Measurements from ENCODE around the gene JCAD.

GRCh38 chr10:30103595-30104320, 44.4 kb upstream of the JCAD start:
- TF ChIP-seq POLR2A (IDR thresholded peaks at IDR 0.05), result no peak
- TF ChIP-seq, protein P1, sequence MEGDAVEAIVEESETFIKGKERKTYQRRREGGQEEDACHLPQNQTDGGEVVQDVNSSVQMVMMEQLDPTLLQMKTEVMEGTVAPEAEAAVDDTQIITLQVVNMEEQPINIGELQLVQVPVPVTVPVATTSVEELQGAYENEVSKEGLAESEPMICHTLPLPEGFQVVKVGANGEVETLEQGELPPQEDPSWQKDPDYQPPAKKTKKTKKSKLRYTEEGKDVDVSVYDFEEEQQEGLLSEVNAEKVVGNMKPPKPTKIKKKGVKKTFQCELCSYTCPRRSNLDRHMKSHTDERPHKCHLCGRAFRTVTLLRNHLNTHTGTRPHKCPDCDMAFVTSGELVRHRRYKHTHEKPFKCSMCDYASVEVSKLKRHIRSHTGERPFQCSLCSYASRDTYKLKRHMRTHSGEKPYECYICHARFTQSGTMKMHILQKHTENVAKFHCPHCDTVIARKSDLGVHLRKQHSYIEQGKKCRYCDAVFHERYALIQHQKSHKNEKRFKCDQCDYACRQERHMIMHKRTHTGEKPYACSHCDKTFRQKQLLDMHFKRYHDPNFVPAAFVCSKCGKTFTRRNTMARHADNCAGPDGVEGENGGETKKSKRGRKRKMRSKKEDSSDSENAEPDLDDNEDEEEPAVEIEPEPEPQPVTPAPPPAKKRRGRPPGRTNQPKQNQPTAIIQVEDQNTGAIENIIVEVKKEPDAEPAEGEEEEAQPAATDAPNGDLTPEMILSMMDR (IDR thresholded peaks at IDR 0.05), result no peak

Data from prostate gland (tissue), 2 donors.